Iris pigment epithelial cell (primary cell): ENCODE results near the gene SIRPA.

Source experiments
- DNase-seq: peaks from one replicate; pipeline ENCODE4 v3.0.0-alpha.2; 2011; ENCODE audit warnings: low read depth

The SIRPA gene

GRCh38 chr20:1933465-1933870 lies 38.3 kb downstream of the SIRPA start:
- no peak for DNase-seq

DNA sequence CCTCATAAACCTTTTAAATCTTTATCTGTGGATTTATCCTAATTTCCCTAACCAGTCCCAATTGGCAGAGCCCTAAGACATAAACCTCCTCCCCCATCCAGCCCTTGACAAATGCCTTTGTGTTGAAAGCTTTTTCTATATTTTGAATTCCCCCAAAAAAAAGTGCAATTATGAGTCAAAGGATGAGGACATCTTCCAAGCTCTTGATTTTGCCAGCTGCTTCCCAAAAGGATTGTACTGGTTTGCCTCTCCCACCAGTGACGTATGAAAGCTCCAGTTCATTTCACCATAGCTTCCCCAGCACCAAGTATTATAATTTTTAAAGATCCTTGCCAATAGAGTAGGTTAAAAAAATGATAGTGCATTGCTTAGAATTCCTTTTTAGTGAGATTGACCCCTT lies 38.9 kb downstream of the SIRPA start:
- DNase-seq: peak; percentile 28

- peak; percentile 74 for DNase-seq
Measured at GRCh38 chr20:1934721-1935573, 39.7 kb downstream of the SIRPA start.

DNA sequence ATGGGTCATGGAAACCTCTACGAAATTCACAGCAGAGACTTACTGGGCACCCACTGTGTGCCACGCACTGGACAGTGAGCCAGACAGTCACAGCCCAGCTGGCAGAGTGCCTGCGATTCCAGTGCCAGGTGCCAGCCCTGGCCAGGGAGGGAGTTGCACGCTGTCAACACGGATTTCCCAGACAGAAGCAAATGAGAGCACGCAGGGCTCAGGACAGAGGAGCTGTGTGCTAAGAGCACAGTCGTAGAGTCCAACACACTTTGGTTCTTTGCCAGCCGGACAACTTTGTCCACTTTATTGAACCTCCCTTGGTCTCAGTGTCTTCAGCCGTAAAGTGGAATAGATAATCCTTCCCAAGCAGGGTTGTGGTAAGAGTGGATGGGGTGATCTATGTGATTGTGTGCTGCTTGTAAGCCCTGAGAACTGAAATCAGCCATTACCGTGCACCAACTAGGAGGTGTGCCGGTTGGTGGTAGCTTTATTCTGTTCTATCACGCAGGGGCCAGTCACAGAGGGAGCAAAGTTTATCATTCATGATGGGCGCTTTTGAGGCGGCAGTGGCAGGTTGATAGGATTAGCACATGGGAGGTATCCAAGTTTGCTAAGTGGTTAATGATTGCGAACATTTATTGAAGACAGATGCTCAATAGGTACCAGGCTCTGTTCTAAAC lies 40.6 kb downstream of the SIRPA start:
- DNase-seq: no peak

GRCh38 chr20:1937316-1937976 lies 42.2 kb downstream of the SIRPA start:
- DNase-seq: no peak

DNA sequence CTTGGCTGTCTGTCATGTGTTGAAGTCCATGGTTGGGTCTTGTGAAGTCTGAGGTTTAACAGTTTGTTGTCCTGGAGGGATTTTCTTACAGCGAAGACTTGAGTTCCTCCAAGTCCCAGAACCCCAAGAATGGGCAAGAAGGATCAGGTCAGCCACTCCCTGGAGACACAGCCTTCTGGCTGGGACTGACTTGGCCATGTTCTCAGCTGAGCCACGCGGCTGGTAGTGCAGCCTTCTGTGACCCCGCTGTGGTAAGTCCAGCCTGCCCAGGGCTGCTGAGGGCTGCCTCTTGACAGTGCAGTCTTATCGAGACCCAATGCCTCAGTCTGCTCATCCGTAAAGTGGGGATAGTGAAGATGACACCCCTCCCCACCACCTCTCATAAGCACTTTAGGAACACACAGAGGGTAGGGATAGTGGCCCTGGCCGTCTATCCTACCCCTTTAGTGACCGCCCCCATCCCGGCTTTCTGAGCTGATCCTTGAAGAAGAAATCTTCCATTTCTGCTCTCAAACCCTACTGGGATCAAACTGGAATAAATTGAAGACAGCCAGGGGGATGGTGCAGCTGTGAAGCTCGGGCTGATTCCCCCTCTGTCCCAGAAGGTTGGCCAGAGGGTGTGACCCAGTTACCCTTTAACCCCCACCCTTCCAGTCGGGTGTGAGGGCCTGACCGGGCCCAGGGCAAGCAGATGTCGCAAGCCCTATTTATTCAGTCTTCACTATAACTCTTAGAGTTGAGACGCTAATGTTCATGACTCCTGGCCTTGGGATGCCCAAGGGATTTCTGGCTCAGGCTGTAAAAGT lies 43.5 kb downstream of the SIRPA start:
- no peak for DNase-seq

DNA sequence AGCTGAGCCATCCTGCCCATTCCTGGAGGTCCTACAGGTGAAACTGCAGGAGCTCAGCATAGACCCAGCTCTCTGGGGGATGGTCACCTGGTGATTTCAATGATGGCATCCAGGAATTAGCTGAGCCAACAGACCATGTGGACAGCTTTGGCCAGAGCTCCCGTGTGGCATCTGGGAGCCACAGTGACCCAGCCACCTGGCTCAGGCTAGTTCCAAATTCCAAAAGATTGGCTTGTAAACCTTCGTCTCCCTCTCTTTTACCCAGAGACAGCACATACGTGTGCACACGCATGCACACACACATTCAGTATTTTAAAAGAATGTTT lies 44.0 kb downstream of the SIRPA start:
- DNase-seq: no peak

GRCh38 chr20:1940581-1940980 lies 45.4 kb downstream of the SIRPA start:
- no peak for DNase-seq

GRCh38 chr20:1941226-1941625 lies 46.0 kb downstream of the SIRPA start:
- peak; percentile 11 for DNase-seq

DNA sequence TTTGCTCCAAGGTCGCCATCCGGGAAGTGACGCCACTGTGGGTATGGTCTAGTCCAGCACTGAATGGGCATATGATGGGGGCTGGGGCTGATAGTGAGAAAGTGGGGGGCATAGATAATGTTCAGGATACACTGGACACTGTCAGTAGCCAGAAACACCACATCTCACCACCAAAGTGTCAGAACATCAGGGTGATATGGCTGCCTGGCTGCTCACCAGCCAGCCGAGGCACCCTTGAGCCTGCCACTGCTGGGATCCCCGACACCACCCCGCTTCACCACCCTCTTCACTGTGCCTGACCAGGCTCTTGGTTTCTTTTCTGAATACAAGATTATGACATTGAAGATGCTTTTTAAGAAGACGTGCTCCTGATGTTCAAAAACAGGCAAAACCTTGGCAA lies 46.9 kb downstream of the SIRPA start:
- no peak for DNase-seq

GRCh38 chr20:1942486-1943274 lies 47.5 kb downstream of the SIRPA start:
- DNase-seq: no peak

DNA sequence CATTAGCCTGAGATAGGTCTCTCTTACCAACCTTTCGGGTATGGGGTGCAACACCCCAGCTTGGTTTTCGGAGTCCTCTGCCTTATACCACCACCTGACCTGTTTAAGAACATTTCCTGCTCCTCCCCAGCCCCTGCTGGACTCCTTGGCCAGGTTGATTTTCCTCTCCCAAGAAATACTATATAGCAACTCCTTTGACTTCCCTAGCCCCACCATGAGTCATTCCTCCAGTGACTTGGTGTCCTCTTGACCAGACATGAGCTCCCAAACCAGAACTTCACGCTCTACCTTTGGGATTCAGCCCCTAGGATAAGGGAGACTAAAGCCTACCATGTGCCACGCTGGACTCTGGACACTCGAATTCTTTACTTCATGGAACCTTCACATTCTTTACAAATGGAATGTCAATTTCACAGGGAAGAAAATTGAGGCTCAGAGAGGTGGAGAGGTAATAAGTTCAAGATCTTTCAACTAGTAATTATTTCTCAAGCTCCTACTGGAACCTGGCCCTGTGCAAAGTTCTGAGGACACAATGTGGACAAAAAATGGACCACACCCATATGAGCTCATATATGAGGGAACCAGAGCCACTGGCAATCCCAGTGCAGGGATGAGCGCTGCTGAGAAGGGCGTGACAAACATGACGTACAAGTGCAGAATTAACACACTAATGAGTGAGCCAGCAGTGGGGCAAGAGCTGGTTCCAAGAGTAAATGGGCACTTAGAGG lies 48.2 kb downstream of the SIRPA start:
- DNase-seq: no peak

DNA sequence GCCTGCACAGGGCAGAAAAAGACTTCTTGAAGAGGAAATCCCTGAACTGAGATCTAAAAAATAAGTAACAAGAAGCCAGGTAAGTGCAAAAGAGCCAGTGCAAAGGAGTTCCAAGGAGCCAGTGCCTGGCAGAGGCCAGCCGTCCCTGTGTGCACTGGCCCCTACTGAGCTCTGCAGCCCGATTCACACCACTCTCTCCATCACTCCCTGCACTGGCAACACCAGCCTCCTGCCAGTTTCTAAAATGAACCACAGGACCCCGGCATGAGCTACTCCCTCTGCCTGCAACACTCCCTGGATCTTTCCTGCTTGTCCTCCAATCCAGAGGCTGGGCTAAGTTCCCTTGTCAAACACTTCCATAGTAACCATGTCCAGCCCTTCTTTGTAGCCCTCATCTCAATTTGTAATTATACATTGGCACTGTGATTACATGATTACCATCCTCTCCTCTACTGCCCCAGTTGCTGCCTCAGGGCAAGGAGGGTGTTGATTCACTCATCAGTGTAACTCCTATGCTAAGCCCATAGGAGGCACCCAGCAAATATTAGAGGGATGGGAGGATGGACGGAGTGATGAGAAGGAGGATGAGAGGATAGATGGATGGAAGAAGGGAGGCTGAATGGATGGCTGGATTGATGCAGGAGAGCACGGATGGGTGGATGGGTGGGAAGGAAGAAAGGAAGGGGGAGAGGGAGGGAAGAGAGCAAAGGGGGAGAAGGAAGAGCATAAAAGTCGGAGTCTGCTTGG lies 49.3 kb downstream of the SIRPA start:
- DNase-seq: no peak

DNA sequence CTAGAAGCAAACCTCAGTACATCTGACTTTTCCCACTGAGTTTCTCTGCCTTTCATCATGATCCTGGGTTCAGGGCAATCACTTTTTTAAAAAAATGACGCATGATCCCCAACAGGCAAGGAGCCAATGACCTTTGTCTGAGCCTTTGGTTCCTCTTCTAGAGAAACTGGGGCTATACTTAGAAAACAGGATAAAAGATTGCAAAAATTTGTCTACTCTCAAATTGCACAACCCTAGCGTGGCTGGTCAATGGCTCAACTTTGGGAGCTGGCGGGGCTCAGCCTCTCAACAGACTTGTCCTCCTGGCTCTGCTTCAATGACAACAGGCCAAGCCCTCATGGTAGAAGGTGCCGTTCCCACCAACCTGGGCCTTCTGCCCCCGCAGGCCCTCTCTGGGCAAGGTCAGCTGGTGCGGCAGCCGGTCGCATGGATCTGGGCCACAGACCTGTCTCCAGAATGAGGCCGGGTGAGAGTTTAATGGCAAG lies 50.0 kb downstream of the SIRPA start:
- DNase-seq: peak; percentile 51

DNA sequence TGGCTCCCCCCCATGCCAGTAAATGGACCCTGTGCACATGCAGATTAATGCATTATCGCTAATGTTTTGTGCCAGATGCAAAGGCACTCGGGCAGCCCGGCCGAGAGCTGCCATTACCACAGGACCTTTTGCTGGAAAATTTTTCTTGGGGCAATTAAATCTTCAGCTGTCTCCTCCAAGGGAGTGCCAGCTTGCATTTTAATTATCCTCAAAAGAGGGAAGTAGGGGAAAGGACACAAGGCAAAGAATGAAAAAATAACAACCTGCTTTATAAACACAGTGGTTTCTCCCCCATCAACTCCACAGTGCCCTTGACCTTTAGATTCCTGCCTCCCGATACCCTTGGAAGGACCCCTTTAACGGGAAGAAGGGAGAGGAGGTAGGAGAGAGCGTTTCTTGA lies 50.5 kb downstream of the SIRPA start:
- no peak for DNase-seq

DNA sequence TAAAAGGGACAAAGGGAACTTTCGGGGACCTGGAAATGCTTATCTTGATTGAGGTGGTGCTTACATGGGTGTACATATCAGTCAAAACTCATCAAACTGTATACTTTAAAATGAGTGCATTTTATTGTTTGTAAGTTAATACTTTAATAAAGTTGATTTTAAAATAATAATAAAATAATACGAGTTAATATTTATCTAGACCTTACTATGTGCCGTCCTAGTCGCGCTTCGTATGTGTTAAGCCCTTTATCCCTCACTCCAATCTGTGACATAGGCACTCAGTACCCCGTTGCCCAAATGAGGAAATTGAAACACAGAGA lies 51.2 kb downstream of the SIRPA start:
- DNase-seq: no peak

DNA sequence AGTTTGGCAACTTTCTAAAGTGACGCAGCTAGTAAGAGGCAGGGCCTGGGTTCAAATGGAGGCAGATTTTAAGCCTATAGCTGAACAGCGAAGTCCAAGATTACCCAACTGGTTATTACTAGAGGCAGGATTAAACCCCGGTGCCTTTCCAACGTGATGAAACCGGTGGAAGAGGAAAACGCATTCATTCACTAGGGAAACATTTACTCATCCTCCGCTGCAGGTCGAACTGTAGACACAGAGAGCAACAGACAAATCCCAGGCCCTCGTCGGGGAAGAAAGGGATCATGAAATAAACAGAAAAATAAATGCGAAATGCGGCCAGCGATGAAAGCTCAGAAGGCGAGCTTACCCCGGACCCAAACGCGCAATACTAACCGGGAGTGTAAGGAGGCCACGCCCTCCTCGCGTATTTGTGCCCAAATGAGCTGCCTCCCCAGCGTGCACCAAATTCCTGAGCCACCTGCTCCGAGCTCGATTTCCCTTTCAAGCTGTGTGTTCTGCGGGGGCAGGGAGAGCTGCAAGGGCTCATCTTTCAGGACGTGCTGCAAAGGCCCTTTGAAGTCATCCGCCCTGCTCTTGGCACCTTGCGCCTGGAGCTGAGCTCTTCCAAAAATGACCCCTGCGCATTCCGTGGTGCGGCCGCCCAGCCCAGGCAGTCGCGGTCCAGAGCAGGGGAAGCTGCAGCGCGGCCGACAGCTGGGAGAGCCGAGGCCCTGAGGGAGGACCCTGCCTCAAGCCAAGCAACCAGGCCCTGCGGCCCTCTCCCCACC lies 51.7 kb downstream of the SIRPA start:
- peak; percentile 67 for DNase-seq

- DNase-seq: no peak
Measured at GRCh38 chr20:1947535-1947846, 52.3 kb downstream of the SIRPA start.

DNA sequence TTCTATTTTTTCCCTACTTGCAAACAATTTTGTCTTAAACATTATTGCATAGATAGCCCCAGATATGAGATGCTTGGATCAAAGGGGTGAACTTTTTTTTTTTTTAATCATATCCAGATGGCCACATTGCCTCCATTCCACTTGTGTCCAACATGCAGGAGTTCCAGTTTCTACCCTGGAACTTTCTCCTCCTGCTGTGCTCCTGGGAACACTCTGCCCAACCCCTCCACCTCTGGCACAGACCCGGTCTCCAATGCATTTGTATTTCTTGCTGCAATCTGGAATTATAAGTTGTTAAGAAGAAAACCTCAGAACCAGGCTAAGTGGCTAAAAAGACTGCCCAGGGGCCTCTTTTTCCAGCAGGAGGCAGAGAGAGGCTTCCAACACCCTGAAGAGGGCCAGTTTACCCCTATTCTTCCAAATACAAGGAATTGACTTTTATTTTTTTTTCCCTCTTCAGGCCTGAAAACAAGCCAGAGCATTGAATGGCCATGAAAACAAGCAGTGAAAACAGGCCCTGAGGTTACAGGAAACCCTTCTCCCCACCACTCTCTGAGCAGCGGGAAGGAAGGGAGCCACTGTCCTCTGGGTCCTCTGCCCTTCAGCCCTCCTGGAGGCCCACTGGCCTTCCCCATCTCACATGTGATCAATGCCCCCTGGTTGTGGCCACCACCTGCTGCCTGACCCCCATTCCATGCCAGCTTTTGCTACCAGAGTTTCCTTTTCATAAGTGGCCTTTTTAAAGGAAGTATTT lies 54.3 kb downstream of the SIRPA start:
- no peak for DNase-seq
